IPS-NIHi7 (cell line): ENCODE measurements around the gene TXLNG.
A peak's percentile ranks its signal among the peaks of the same experiment; 100 is the strongest.
"Not testable (repeated sequence)": the region's sequence is repeated elsewhere in the genome, so short reads cannot be mapped to it uniquely, and the experiment has no call there.

Experiments used
- DNase-seq: peaks from one replicate; pipeline ENCODE4 v3.0.0; 2012; ENCODE audit warnings: mixed read lengths; ENCODE audit errors: extremely low spot score

TXLNG gene

DNA sequence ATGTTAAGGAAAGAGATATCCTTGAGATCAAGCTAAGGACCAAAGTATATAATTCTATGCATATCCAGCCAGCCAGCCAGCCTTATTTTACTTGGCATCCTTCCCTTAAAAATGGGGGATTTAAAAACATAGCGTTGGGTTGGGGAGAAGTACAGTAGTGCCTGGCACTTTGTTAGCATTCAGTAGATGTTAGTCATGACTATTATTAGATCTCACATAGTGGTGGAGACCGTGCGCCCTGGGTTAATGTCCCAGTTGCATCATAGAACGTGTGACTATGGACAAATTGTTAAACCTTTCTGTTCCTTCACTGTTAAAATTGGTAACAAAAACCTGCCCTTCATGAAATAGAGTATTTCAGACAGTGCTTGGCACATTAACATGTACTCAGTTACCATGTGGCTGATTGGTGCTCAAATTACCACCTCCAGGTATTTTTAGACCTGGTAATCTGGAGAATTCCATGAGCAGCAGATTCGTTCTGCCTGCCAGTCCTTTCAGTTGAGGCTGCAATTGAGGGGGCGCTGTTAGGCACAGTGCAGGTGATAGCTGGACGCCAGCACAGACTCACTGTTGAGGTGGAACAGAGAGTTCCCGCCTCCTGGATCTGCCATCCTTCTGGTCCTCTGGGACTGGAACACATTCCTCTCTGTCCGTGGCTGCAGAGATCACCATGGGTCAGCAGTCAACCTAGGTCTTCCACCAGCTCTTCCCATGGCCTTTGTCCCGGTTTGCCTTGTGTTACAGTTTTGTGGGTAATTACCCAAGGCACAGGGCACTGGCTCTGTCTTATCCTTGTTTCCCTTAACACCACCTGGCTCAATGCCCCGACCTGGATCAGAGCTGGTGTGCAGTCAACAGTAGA lies 52.2 kb downstream of the TXLNG start:
- no peak for DNase-seq

DNA sequence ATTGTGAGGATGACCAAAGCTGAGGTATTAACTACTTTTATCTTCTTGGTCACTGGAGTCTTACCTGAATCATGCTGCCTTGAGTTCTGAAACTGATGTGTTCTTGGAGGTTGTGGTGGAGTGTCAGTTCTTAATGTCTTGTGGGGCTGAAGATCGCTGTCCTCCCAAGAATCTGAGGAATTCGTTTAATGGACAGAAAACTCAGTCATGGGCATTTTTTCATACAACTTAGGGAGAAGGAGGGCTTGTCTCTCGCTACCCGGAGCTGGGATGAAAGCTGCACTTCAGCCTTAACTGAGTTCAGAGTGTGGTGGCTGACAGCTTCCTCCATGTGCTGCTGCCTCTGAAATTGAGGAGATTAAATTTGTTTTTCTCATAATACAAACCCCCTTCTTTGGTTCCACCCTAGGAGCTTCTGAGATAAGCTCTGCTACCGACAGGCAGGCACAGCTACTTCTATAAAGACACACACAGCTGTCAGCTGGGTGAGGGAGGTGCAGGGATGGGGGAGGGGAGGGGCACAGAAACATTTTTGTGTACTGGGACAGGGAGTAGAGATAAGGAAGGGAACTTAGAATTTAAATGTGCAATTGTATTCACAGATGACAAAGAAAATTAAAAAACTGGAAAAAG lies 53.1 kb downstream of the TXLNG start:
- DNase-seq = no peak

DNA sequence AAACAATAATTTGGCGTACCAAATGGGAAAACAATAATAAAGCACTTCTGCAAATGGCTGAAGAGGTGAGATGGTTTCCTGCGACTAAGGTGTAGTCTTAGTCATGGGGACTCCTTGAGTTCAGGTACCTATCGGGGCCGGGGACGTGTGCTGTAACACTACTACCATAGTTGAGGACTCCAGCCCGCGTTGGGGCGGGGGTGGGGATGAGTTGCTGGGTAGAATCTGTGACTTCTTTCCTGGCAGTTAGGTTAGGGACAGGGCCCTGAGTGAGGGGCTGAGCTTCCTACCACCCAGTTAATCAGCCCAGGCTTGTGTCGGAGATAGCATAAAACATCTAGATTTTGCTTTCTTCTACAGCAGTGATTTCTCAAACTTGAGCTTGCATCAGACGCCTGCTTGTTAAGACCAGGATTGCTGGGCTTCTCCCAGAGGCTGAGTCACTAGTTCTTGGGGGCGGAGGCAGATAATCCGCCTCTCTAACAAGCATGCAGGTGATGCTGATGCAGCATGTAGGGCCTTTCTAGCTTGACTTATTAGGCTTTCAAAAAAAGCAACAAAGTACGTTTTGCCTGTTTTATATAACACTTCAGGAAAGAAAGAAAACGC lies 53.7 kb downstream of the TXLNG start:
- DNase-seq = peak; percentile 64

DNA sequence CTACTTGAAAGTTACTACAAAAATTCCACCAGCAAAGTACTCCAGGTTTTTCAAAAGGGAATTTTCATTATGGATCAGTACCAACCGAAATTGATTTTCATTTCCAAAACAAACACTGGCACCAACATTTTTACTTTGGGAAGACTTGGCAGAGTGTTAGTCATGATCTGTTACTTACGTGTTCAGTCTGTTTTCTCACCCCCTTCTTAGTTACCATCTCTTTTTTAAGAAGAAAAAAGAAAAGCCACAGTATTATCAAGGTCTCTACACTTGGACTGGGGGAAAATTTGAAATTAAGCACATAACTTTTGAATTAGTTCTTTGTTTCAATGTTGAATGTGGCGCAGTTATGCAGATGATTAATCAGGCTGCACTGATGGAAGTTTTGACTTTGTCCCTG lies 56.4 kb downstream of the TXLNG start:
- DNase-seq = no peak

DNA sequence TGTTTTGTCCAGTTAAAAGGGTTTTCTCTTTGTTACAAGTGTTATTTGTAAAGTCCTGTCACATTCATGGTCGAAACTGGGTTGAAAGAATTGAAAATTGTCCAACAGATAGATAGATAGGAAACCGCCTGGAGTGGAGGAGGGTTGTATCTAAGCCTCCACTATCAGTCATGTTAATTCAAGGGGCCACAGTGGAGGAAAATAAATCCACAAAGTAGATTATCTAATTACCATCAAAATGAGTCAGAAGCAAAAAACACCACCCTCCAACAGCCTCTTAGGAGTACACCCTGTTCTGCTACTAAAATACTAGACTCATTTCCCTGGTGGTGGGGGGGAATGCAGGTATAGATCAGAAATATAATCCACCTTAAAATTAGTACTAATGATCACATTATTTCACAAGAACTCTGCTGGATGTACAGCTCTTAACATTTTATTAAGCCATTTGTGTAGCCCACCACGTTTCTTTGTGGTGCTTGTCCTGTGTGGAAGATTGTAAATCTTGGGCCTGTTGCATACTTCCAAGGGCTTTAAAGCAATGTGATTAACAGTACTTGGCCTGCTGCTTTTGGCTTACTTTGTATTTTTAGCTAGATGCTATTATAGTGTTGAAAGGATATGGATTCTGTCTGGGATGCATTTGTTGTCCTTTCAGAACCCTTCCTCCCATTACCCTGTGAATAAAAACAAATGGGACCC lies 57.1 kb downstream of the TXLNG start:
- no peak for DNase-seq

DNA sequence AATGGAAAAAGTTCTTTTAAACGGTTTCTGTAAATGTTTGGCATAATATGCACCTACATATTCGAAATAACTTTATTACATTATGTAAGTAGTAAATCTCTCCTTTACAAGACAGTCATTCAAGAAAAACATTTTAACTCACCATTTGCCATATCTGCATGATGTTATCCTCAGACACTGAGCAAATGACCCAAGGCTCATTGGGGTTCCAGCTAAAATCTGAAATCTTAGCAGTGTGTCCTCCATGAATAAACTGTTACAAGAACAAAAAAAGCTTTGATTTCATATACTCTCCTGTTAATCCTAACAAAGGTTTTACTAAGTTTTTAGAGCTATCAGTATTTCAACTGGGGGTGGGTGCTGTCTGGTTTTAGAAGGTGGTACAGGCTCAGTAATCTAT lies 59.4 kb downstream of the TXLNG start:
- DNase-seq = no peak

DNA sequence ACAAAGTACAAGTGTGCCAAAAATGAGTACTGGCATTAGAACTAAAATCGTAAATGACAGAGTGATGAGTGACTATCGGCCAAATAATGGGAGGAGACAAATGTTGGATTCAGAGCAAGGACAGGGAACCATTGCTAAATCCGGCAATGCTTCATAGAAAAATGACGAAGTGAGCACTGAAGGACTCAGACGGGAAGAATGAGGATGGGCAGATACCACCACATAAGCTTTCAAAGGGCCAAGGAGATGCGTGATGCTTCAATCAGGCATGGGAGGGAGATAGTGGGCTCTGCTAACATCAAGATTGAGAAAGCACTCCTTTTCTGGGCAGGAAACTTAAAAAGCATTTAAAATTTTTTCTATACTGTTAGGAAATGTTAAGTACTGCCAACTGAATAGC lies 62.3 kb downstream of the TXLNG start:
- DNase-seq = no peak

DNA sequence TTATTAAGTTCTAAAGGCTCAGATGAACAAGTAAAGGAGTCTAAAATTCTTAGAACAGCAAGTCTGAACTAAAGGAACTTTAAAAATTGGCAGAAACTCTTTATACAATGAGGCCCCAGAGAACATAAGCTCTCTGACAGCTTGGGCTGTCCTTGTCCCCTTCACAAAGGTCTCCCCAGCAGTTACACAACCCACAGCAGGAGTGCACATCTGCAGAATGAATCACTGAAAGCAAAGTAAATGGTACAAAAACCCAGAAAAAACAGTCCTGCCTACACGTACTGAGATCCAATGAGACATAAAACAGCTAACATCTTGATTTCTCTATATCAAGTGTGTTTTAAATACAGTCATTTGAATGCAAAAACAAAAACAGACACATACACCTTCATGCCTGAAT lies 65.2 kb downstream of the TXLNG start:
- no peak for DNase-seq

DNA sequence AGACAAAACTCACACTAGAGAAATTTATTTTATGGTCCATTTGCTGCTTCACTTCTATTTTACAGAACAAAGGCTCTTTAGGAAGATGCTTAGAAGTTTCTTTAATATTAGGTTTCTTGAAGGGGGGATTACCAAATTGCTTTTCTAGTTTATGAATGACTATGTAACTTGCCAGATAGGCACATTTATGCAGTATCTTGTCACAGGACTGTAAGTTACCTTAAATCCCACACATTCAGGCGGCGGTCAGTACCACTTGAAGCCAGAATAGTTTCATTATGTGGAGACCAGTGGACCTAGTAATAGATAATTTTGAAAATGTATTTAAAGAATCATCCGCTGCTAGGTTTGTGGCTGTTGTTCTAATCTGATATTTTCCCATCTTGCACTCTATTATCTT lies 65.6 kb downstream of the TXLNG start:
- no peak for DNase-seq

DNA sequence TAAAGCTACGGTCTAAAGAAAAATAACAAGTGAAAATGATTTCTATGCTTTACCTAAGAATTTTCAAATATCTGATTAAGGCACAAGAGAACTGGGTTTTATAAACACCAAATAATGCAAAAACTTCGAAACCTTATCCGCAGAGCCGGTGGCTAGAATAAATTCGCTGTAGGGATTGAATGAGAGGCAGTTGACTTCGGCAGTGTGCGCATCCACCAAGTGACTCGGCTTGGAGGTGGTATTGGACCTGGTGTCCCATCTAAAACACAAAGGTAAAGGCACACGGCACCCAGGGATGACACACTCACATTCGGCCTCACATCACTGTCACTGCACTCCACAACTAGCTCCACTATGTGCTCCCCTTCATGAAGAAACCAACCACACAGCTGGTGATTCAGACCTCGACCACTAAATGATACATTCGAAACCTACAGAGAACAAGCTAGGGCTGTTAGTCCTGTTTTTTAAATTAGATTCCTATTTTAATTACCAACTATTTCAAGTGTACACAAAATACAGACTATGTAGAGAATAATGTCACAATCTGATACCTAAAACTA lies 66.4 kb downstream of the TXLNG start:
- DNase-seq = no peak

DNA sequence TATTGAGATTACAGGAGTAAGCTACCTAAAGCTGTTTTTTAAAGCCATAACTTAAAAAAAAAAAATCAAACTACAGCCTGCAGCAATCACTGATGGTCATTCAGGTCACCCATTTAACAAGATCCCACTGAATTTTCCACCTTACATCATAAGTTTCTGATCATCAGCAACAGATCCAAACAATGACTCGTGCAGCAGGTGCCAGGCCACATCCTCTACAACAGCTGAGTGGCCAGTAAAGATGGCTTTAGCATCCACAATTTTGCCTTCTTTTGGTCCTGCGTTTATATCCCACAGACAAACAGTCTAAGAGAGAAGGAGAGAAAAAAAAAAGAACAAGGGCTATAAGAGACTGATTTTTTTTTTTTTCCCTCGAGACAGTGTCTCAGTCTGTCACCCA lies 67.3 kb downstream of the TXLNG start:
- DNase-seq = no peak

DNA sequence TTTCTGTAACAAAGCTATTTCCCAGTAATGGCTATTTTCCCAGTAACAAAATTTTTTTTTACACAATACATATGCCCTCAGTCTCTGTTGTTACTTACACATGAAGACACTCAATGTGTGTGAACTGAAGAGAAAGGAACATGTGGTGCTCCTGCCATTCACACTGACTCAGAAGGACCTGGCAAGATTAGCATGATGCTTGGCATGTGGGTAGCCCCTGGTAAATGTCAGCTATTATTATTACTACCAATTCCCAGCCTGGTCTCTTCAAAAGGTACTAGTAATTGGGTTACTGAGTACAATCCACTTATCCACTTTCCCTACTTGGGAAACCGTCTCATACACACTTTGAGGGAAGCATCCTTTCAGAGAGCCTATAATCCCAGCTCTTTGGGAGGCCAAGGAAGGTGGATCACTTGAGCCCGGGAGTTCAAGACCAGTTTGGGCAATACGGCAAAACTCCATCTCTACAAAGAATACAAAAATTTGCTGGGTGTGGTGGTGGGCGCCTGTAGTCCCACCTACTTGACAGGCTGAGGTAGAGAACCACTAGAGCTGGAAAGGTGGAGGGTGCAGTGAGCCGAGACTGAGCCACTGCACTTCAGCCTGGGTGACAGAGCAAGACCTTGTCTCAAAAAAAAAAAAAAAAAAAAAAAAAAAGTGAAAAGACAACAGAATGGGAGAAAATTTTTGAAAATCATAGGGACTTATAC lies 69.3 kb downstream of the TXLNG start:
- DNase-seq = no peak

DNA sequence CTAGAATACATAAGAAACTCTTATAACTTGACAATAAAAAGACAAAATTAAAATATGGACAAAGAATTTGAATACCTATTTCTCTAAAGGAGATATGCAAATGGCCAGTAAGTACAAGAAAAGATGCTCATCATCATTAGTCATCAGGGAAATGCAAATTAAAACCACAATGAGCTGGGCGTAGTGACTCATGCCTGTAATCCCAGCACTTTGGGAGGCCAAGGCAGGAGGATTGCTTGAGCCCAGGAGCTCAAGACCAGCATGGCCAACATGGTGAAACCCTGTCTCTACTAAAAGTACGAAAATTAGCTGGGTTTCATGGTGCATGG lies 69.8 kb downstream of the TXLNG start:
- DNase-seq = not testable (repeated sequence)

DNA sequence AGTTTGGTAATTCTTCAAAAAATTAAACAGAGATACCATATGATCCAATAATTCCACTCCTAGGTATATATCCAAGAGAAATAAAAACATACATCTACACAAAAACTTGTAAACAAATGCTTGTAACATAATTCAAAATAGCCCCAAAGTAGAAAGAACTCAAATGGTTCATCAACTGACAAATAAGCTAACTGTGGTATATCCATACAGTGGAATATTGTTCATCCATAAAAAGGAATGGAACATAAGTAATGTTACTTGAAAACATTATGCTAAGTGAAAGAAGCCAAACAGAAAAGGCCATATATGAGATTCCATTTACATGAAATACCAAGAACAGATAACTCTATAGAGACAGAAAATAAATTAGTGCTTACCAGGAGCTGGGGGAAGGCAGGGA lies 70.5 kb downstream of the TXLNG start:
- no peak for DNase-seq

DNA sequence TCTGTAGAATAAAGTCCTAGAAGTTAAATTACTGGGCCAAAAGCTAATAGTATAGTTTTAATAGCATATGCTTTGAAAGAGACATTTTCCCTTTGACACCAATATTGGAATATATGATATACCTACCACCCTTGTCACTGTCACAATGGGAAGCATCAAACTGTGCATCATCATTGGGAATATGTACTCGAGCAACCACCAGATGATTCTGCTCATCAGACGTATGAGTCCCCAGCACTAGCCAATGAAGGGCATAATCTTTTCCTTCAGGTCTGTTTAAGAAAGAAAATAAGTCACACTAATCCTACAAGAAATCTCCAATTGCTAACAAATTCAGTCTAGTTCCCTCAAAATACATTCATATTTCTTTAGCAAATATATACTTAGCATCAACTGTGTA lies 76.6 kb downstream of the TXLNG start:
- DNase-seq = no peak

DNA sequence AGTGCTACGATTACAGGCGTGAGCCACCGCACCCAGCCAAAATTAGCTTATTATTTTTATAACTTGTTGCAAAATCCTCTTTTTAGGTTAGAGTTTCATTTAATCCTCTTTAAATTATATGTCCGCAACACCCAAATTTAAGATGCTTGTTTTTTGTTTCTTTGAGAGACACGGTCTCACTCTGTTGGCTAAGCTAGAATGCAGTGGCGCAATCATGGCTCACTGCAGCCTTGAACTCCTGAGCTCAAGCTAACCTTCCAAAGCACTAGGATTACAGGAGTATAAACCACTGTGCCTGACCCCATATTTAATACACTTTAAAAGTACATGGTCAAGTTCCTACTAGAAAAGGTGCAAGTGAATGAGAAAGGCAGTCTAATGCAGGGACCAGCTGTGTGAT lies 81.7 kb downstream of the TXLNG start:
- no peak for DNase-seq

DNA sequence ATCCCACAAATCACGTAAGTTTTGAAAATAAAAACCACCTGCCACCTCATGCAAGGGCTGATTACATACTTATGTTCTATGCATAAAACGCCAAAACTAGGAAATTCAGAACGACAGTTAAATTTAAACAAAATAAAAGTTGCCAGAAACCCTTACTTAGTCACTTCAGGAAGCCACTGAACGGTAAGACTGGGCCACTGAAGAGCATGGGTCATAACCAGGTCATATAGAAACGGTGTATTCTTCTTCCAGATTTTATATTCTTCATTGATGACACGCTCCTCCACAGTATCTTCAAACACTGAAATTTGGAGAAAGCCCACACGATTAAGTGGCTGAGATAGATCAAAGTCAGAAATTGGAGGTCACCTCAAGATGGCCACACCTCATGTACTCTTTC lies 82.7 kb downstream of the TXLNG start:
- no peak for DNase-seq

DNA sequence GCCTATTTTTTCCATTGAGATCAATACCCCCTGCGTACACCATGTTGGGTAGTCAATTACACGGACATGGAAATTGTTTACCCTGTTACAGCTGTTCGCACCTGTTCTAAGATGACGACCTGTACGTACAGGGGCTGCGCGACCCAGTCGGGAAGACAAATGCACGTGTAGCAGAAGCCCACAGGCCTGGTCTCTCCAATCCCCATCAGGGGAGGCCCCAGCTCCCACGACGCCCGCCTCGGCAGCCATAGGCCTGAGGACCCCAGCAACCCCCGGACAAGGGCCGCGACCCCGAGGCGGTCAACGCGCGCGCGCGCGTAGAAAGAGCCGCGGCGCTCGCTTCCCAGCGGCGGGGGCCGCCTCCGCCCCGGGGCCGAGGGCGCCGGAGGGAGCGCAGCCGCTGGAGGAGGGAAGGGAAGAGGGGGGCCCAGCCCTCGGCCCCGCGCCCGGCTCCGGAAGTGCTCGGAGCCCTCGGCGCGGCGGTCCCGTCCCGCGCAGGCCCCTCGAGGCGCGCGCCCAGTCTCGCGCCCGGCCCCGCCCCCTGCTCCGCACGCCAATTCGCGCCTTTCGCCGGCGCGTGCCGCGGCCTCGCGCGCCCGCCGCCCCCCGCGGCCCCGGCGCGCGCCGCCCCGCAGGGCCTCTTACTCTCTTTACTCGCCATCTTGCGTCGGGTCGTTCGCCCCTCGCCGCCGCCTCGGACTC lies 83.3 kb downstream of the TXLNG start:
- peak; percentile 66 for DNase-seq

DNA sequence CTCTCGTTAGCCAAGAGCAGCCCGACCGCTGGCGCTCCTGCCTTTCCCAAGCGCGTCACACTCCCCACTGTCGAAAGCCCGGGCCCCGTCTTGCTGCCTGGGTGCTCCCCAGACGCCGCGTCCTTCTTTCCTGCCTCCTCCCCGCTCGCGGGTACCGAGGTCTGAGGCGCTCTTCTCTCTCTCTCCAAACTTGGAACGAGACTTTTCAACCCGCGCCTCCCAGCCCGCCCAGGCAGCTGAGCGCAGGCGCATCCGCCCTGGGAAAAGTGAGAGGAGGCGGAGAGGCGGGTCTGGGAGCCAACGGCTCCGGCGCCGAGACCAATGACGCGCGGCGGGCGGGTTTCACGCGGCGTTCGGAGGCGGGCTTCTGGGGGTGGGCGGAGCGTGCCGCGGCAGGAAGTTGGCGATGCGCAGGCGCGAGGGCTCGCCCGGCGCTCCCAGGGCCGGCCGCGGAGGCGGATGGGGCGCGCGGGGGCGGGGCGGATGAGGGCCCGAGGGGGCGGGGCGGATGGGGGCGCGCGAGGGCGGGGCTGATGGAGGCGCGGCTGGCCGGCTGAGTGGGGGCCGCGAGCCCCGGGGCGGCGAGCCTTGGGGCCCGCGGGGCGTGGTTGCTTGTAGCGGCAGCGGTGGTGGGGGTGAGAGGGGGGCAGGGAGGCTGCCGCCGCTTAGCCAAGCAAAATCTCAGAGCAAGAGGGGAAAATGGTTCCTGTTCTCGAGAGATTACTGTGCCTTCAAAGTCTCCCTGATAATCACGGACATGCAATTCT lies 84.0 kb downstream of the TXLNG start, which contains the start of gene RBBP7:
Gene RBBP7, minus strand, starts transcription at position 268 of the 767 bp plus-strand sequence. CDS start 309 bp downstream, outside the sequence.
- peak; percentile 94 for DNase-seq
